A549 (cell line): Measurements from ENCODE around the gene HSD17B7. TPM values are rescaled to one million over a fixed set of nuclear protein-coding genes. Genes with fewer than 3 reads are reported as not detected.

ENCODE experiments used
- ATAC-seq, 2 experiments: fragments of 200-7000 bp in 1 of 2; fragments of >200 bp in 1 of 2; cut with Nextera tagmentation in 1 of 2; cut with Tn5 transposase in 1 of 2; 3 replicates each; pipeline versions ENCODE4 v1.8.0 to v1.9.1; 2018 to 2020; ENCODE audit warnings: mild to moderate bottlenecking in 1 of 2, moderate library complexity in 1 of 2
- CTCF ChIA-PET: fragments of 300-600 bp; sonication (Branson Sonifier 250); formaldehyde crosslinking; extraction: SDS; loops from one replicate; lab custom pipeline; 2021; ENCODE audit warnings: antibody characterized with exemption, inconsistent platforms; lab: Yijun Ruan, JAX
- POLR2A ChIA-PET: fragments of 350-600 bp; formaldehyde crosslinking; extraction: SDS; loops from one replicate; lab custom pipeline; 2021; ENCODE audit warnings: antibody characterized with exemption, inconsistent platforms; lab: Yijun Ruan, JAX
- DNase-seq, 2 experiments: peaks; one replicate each; pipeline versions ENCODE4 v3.0.0 to v3.0.0-alpha.2; 2011 to 2016; ENCODE audit warnings: low read depth in 1 of 2, low spot score in 1 of 2
- FAIRE-seq: peaks from 2 replicates; lab custom pipeline; 2011; peaks lifted over from hg19 to GRCh38; lab: Jason Lieb, UNC
- H3K27ac ChIP-seq, 2 experiments: fragments of >200 bp; sonication (Bioruptor Twin); formaldehyde crosslinking; 3 replicates each; pipeline ENCODE4 v1.5.1; 2016 to 2017
- H3K4me1 ChIP-seq: fragments of >200 bp; sonication (Bioruptor Twin); formaldehyde crosslinking; 3 replicates; pipeline ENCODE4 v1.6.1; 2016
- H3K4me2 ChIP-seq: fragments of >200 bp; sonication (Bioruptor Twin); formaldehyde crosslinking; 3 replicates; pipeline ENCODE4 v1.6.1; 2016
- H3K4me3 ChIP-seq: fragments of >200 bp; sonication (Bioruptor Twin); formaldehyde crosslinking; 3 replicates; pipeline ENCODE4 v1.5.1; 2016
- H3K9me3 ChIP-seq: fragments of >200 bp; sonication (Bioruptor Twin); formaldehyde crosslinking; 3 replicates; pipeline ENCODE4 v1.6.1; 2016
- BCL3 ChIP-seq: fragments of >200 bp; sonication (Bioruptor Twin); formaldehyde crosslinking; IDR thresholded peaks from 3 replicates; pipeline ENCODE4 v1.6.1; 2016
- BHLHE40 ChIP-seq: IDR thresholded peaks from 2 replicates; pipeline ENCODE4 v1.6.1; 2012; ENCODE audit warnings: low read depth, low read length, inconsistent platforms
- CBX2 ChIP-seq: fragments of 200-600 bp; sonication (generic); IDR thresholded peaks from 2 replicates; pipeline ENCODE4 v1.6.1; 2016; ENCODE audit warnings: low read depth, mild to moderate bottlenecking, borderline replicate concordance
- CBX8 ChIP-seq: fragments of 200-600 bp; sonication (generic); IDR thresholded peaks from 2 replicates; pipeline ENCODE4 v1.6.1; 2016
- CEBPB ChIP-seq, 2 experiments: fragments of >200 bp in 1 of 2; sonication (Bioruptor Twin) in 1 of 2; formaldehyde crosslinking in 1 of 2; IDR thresholded peaks; 2 replicates each; pipeline ENCODE4 v1.6.1; 2012 to 2016
- CTCF ChIP-seq: fragments of >200 bp; sonication (Bioruptor Twin); formaldehyde crosslinking; IDR thresholded peaks from 3 replicates; pipeline ENCODE4 v1.5.1; 2016
- EHMT2 ChIP-seq: fragments of 200-600 bp; sonication (generic); IDR thresholded peaks from 2 replicates; pipeline ENCODE4 v1.6.1; 2016; ENCODE audit warnings: antibody characterized with exemption, low read depth, mild to moderate bottlenecking, moderate library complexity
- FOSL2 ChIP-seq, 2 experiments: fragments of 450-650 bp in 1 of 2; fragments of >200 bp in 1 of 2; sonication (Bioruptor Twin) in 1 of 2; formaldehyde crosslinking; IDR thresholded peaks; 2 replicates each; pipeline versions ENCODE4 v1.5.0 to v1.6.1; 2016 to 2020; ENCODE audit warnings: mild to moderate bottlenecking in 1 of 2, moderate library complexity in 1 of 2
- FOXS1 ChIP-seq: fragments of 250-450 bp; sonication (Bioruptor Pico); IDR thresholded peaks from 2 replicates; pipeline ENCODE4 v1.5.0; 2020; ENCODE audit warnings: mild to moderate bottlenecking, moderate library complexity
- GATA3 ChIP-seq: IDR thresholded peaks from 2 replicates; pipeline ENCODE4 v1.6.1; 2012; ENCODE audit warnings: borderline replicate concordance
- HDAC2 ChIP-seq: fragments of 200-600 bp; sonication (generic); IDR thresholded peaks from 2 replicates; pipeline ENCODE4 v1.6.1; 2016
- HEYL ChIP-seq: fragments of 250-450 bp; sonication (Bioruptor Pico); IDR thresholded peaks from 2 replicates; pipeline ENCODE4 v1.8.0; 2021; ENCODE audit warnings: mild to moderate bottlenecking, moderate library complexity
- HMGXB4 ChIP-seq: fragments of 250-450 bp; sonication (Bioruptor Pico); IDR thresholded peaks from 2 replicates; pipeline ENCODE4 v1.5.0; 2021; ENCODE audit warnings: mild to moderate bottlenecking, moderate library complexity, borderline replicate concordance
- JUN ChIP-seq, 2 experiments: fragments of >200 bp; sonication (Bioruptor Twin); formaldehyde crosslinking; IDR thresholded peaks; 2 replicates in 1 of 2; 3 replicates in 1 of 2; pipeline ENCODE4 v1.6.1; 2016 to 2017
- JUNB ChIP-seq: fragments of >200 bp; sonication (Bioruptor Twin); formaldehyde crosslinking; IDR thresholded peaks from 2 replicates; pipeline ENCODE4 v1.6.1; 2016
- KDM1A ChIP-seq: fragments of 200-600 bp; sonication (generic); IDR thresholded peaks from 2 replicates; pipeline ENCODE4 v1.6.1; 2016; ENCODE audit warnings: low read depth, mild to moderate bottlenecking
- MAFK ChIP-seq: fragments of 450-650 bp; IDR thresholded peaks from 2 replicates; pipeline ENCODE4 v1.6.1; 2014; ENCODE audit not compliant: partially characterized antibody
- NFE2L2 ChIP-seq: fragments of 150-350 bp; conservative IDR thresholded peaks from 2 replicates; pipeline ENCODE4 v1.6.1; 2014; ENCODE audit warnings: low read length
- POLR2A ChIP-seq: IDR thresholded peaks from 2 replicates; pipeline ENCODE4 v1.6.1; 2012; ENCODE audit warnings: mild to moderate bottlenecking, low read length
- POLR2AphosphoS2 ChIP-seq: conservative IDR thresholded peaks from 2 replicates; pipeline ENCODE4 v1.6.1; 2012; ENCODE audit warnings: low read length, improper control_type of control experiment, inconsistent platforms
- RARB ChIP-seq: fragments of 250-450 bp; sonication (Bioruptor Pico); IDR thresholded peaks from 2 replicates; pipeline ENCODE4 v1.8.0; 2021; ENCODE audit warnings: mild to moderate bottlenecking, moderate library complexity
- RCOR1 ChIP-seq: fragments of 150-350 bp; IDR thresholded peaks from 2 replicates; pipeline ENCODE4 v1.6.1; 2014; ENCODE audit warnings: antibody characterized with exemption, low read length, low read depth
- RFX5 ChIP-seq: fragments of 450-650 bp; IDR thresholded peaks from 2 replicates; pipeline ENCODE4 v1.7.1; 2014; ENCODE audit warnings: antibody characterized with exemption, mild to moderate bottlenecking, moderate library complexity
- RNF2 ChIP-seq: fragments of 200-600 bp; sonication (generic); IDR thresholded peaks from 2 replicates; pipeline ENCODE4 v1.6.1; 2016; ENCODE audit warnings: low read depth, mild to moderate bottlenecking, antibody characterized with exemption, moderate library complexity, borderline replicate concordance
- SMC3 ChIP-seq: fragments of >200 bp; sonication (Bioruptor Twin); formaldehyde crosslinking; IDR thresholded peaks from 3 replicates; pipeline ENCODE4 v1.6.1; 2018; ENCODE audit warnings: inconsistent platforms
- TFCP2L1 ChIP-seq: fragments of 250-450 bp; sonication (Bioruptor Pico); IDR thresholded peaks from 2 replicates; pipeline ENCODE4 v1.5.0; 2021; ENCODE audit warnings: mild to moderate bottlenecking
- ZNF302 ChIP-seq: fragments of 250-450 bp; sonication (Bioruptor Pico); IDR thresholded peaks from 2 replicates; pipeline ENCODE4 v1.9.0; 2021; ENCODE audit warnings: inconsistent platforms, mild to moderate bottlenecking, moderate library complexity
- WGBS: methylation state at CpG from one replicate; pipeline ENCODE4 v1.1.6; 2017; ENCODE audit errors: missing lambda C conversion rate; 5-methylcytosine and 5-hydroxymethylcytosine counted together
- polyA plus RNA-seq, 4 experiments: library from polyadenylated mRNA; depleted of rRNA in 3 of 4; stranded (reverse); fragments of >200 nt; fragmentation: RNase III in 1 of 4; extraction: RNeasy Plus Mini Kit Qiagen cat#74134 plus additional on column Dnase treatment in 1 of 4; gene quantifications; 2 replicates in 3 of 4; 3 replicates in 1 of 4; pipeline ENCODE4 v1.2.3, GENCODE V29; 2011 to 2017
- TF ChIP-seq, protein P1 (sequence below): IDR thresholded peaks from 2 replicates; pipeline ENCODE4 v1.6.1; 2012

The HSD17B7 gene
- polyA plus RNA-seq, 2 of the 4 experiments (the other 2 are of a cell fraction), result 14.0 to 22.1 TPM

DNA sequence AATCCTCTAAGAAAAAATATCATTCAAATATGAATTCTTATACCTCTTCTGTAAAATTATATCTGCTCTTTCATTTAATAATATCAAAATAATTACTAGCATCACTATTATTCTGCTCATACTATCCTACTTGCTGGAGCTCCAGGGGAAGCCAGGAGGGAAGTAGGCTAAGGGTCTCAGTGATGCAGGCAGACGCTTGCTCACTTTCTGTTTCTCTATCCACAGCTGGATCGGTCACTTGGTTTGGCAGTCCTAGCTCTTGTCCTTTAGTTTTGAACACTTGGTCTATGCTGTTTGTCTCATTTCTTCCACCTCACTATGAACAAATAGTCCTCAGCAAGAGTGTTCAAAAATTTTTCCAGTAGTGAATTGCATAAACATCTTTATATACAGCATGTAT is 59.2 kb downstream of the HSD17B7 start:
- no peak for TF ChIP-seq ZNF302
- TF ChIP-seq CEBPB (IDR thresholded peaks at IDR 0.05), result no peak
- no peak for TF ChIP-seq MAFK
- TF ChIP-seq NFE2L2, result no peak
- TF ChIP-seq FOSL2 (IDR thresholded peaks at IDR 0.05), result no peak
- TF ChIP-seq FOSL2 (CRISPR knock-in tag; IDR thresholded peaks at IDR 0.05), result no peak
- TF ChIP-seq CBX2, result no peak
- TF ChIP-seq POLR2A, result no peak
- no peak for TF ChIP-seq GATA3
- no peak for TF ChIP-seq HMGXB4 (CRISPR knock-in tag)
- no peak for TF ChIP-seq KDM1A
- CTCF ChIA-PET, result interaction anchor here (2.1 kb wide), 2 partner anchors 14 to 467 kb away, joined by 11 to 13 read pairs; no protein-coding TSS in a partner anchor
- 43% methylated on average over 2 of the region's 2 CpGs for WGBS
- no peaks in the 10 kb centered on the region for H3K4me1 ChIP-seq
- POLR2A ChIA-PET, result no interaction called here
- no peak overlapping the region for H3K4me3 ChIP-seq
- no peak for DNase-seq
- no peak for FAIRE-seq
- no peak overlapping the region for H3K27ac ChIP-seq
- no peak for ATAC-seq
- H3K4me2 ChIP-seq, result no peak overlapping the region
- no peaks in the 10 kb centered on the region for H3K9me3 ChIP-seq

GRCh38 chr1:162851341-162851740 is 60.8 kb downstream of the HSD17B7 start:
- no peak for ATAC-seq
- TF ChIP-seq EHMT2 (no peak), RARB (CRISPR knock-in tag) (no peak)
- TF ChIP-seq, protein P1, sequence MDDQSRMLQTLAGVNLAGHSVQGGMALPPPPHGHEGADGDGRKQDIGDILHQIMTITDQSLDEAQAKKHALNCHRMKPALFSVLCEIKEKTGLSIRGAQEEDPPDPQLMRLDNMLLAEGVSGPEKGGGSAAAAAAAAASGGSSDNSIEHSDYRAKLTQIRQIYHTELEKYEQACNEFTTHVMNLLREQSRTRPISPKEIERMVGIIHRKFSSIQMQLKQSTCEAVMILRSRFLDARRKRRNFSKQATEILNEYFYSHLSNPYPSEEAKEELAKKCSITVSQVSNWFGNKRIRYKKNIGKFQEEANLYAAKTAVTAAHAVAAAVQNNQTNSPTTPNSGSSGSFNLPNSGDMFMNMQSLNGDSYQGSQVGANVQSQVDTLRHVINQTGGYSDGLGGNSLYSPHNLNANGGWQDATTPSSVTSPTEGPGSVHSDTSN, result no peak
- POLR2A ChIA-PET, result interaction anchor here (0.6 kb wide), 1 partner anchor 471 kb away, joined by 5 read pairs; the partner anchor contains the start of gene NUF2
- Histone ChIP-seq H3K4me2 (no peak overlapping the region), H3K27ac (no peak overlapping the region), H3K4me1 (no peaks in the 10 kb centered on the region), H3K4me3 (no peak overlapping the region), H3K9me3 (no peaks in the 10 kb centered on the region)
- CTCF ChIA-PET, result interaction anchor here (2.3 kb wide), 1 partner anchor 465 kb away, joined by 6 read pairs; no protein-coding TSS in a partner anchor
- no peak for FAIRE-seq
- DNase-seq, result no peak
- WGBS, result 0% methylated on average over 1 of the region's 1 CpG

- CTCF ChIA-PET, result interaction anchor here (0.5 to 2.7 kb wide), 15 partner anchors 10 to 977 kb away, joined by 3 to 28 read pairs (median 3); partner anchors contain the start of gene NUF2
- POLR2A ChIA-PET, result no interaction called here
- WGBS, result 11% methylated on average over 4 of the region's 4 CpGs
- no peaks in the 10 kb centered on the region for H3K9me3 ChIP-seq
- no peak overlapping the region for H3K4me3 ChIP-seq
- ATAC-seq, result peak; percentile 89 to 98
- no peak for FAIRE-seq
- peak; percentile 67 to 68 for DNase-seq
- no peaks in the 10 kb centered on the region for H3K4me1 ChIP-seq
- no peak overlapping the region for H3K27ac ChIP-seq
- H3K4me2 ChIP-seq, result no peak overlapping the region
- TF ChIP-seq CTCF (peak; percentile 78), RFX5 (no peak), NFE2L2 (no peak), SMC3 (peak; percentile 72), TFCP2L1 (CRISPR knock-in tag) (no peak), HEYL (no peak), RCOR1 (no peak), HDAC2 (no peak), RNF2 (no peak), JUNB (no peak), BCL3 (no peak), JUN (IDR thresholded peaks at IDR 0.05) (no peak), BHLHE40 (no peak), CEBPB (IDR thresholded peaks at IDR 0.05) (no peak), FOXS1 (CRISPR knock-in tag) (no peak), POLR2AphosphoS2 (no peak), ZNF302 (no peak), CBX8 (no peak)
- TF ChIP-seq, protein P1, result no peak
Observed at GRCh38 chr1:162854245-162854882, 63.9 kb downstream of the HSD17B7 start.
